Measurements from ENCODE around the gene ADNP2.

DNA sequence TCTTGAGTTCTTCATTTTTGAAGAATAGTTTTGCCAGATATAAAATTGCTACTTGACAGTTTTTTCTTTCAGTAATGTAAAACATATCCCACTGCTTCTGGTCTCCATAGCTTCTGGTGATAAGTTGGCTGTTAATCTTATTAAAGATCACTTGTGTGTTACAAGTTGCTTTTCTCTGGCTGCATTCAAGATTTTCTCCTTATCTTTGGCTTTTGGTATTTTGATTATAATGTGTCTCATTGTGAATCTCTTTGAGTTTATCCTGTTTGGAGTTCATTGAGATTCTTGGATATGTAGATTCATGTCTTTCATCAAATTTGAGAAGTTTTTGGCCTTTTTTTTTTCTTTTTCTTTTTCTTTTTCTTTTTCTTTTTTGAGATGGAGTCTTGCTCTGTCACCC is 20.2 kb upstream of the ADNP2 start:
- TF ChIP-seq, protein P1, sequence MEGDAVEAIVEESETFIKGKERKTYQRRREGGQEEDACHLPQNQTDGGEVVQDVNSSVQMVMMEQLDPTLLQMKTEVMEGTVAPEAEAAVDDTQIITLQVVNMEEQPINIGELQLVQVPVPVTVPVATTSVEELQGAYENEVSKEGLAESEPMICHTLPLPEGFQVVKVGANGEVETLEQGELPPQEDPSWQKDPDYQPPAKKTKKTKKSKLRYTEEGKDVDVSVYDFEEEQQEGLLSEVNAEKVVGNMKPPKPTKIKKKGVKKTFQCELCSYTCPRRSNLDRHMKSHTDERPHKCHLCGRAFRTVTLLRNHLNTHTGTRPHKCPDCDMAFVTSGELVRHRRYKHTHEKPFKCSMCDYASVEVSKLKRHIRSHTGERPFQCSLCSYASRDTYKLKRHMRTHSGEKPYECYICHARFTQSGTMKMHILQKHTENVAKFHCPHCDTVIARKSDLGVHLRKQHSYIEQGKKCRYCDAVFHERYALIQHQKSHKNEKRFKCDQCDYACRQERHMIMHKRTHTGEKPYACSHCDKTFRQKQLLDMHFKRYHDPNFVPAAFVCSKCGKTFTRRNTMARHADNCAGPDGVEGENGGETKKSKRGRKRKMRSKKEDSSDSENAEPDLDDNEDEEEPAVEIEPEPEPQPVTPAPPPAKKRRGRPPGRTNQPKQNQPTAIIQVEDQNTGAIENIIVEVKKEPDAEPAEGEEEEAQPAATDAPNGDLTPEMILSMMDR (IDR thresholded peaks at IDR 0.05): no peak
- TF ChIP-seq POLR2AphosphoS5 (IDR thresholded peaks at IDR 0.05) (no peak), POLR2A (IDR thresholded peaks at IDR 0.05) (no peak), EP300 (IDR thresholded peaks at IDR 0.05) (no peak)

Data from gastroesophageal sphincter (tissue), 3 donors.